RWPE1 (cell line): ENCODE results near the gene KL.

ENCODE experiments used
- CTCF ChIA-PET: fragments of 350-600 bp; sonication (Branson Sonifier 250); formaldehyde crosslinking; extraction: SDS; loops from one replicate; lab custom pipeline; 2021; lab: Yijun Ruan, JAX
- POLR2A ChIA-PET: fragments of 400-600 bp; formaldehyde crosslinking; extraction: SDS; loops from one replicate; lab custom pipeline; 2020; ENCODE audit warnings: antibody characterized with exemption; ENCODE audit not compliant: low non-redundant PET; lab: Yijun Ruan, JAX
- DNase-seq: peaks from one replicate; pipeline ENCODE4 v3.0.0; 2012; ENCODE audit warnings: low spot score
- H3K27ac ChIP-seq: fragments of 450-650 bp; 2 replicates; pipeline ENCODE4 v1.5.1; 2017
- TF ChIP-seq, protein P1 (sequence below): fragments of 450-650 bp; conservative IDR thresholded peaks from 2 replicates; pipeline ENCODE4 v1.5.1; 2017; ENCODE audit warnings: low read depth, mild to moderate bottlenecking

KL gene

DNA sequence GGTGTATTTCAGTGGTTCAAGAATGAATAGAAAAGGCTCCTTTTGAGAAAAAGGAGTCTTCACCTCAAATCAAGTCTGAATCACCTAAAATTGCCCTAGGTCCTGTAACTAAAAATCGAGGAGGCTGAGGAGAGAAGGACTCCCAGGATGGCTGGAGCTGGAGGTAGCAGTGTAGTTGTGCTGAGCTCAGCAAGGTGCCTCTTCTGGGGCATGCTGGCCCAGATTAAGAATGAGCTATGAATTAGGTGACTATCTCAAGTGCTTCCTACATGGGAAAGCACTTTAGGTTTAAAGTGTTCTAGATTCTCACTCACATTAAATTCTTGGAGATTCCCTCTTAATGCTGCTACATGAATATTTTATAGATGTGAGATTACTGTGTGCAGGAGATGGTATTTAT lies 28.8 kb upstream of the KL start:
- no peak for DNase-seq
- ChIA-PET CTCF (no interaction called here), POLR2A (no interaction called here)
- H3K27ac ChIP-seq: no peak overlapping the region
- TF ChIP-seq, protein P1, sequence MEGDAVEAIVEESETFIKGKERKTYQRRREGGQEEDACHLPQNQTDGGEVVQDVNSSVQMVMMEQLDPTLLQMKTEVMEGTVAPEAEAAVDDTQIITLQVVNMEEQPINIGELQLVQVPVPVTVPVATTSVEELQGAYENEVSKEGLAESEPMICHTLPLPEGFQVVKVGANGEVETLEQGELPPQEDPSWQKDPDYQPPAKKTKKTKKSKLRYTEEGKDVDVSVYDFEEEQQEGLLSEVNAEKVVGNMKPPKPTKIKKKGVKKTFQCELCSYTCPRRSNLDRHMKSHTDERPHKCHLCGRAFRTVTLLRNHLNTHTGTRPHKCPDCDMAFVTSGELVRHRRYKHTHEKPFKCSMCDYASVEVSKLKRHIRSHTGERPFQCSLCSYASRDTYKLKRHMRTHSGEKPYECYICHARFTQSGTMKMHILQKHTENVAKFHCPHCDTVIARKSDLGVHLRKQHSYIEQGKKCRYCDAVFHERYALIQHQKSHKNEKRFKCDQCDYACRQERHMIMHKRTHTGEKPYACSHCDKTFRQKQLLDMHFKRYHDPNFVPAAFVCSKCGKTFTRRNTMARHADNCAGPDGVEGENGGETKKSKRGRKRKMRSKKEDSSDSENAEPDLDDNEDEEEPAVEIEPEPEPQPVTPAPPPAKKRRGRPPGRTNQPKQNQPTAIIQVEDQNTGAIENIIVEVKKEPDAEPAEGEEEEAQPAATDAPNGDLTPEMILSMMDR: no peak

DNA sequence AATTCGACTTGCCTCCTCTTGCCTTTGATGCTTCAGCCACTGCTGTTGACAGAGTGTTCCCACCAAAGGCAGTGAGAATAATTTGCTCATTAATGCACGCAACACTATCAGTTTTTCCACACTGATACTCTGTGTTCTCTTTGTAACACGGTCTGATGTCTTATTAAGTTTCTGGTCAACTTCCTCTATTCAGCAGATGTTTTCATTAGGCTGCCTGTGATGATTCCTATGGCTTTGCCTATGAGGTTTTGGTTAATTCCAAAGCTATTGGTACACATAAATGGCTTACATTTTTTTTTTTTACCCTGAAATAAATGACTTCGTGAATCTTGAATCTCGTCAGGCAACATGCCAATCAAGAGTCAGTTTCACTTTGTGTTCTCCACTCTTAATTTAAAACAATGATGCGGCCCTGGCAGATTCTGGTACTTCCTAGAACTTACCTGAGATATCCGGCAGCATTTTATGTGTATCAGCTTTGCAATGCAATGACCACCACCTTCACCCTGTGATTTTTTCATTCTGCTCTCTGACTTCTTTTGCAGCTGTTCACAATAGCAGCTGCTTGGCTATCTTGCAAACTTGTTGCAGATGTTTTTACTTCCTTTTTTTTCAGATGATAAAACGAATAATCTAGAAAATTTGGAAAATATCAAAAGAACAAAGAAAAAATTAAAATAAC lies 27.5 kb upstream of the KL start:
- ChIA-PET POLR2A (no interaction called here), CTCF (no interaction called here)
- TF ChIP-seq, protein P1: no peak
- no peak for DNase-seq
- no peak overlapping the region for H3K27ac ChIP-seq

DNA sequence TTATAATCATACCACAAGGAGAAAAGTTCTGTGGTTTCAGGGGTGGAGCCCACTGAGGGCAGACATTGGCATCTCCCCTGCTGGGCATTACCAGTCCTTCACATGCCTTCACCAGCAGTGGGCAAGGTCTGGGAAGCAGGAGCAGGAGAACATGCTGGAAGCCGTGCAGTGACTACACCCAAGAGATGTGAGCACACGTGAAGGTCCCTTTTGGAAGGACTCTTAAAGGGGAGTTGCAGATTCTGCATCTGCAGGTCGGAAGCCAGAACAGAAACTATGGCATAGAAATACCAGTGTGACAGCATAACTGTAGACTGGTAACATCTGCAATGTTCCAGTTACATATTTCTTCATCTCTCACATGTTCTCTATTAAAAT lies 26.9 kb upstream of the KL start:
- no peak overlapping the region for H3K27ac ChIP-seq
- TF ChIP-seq, protein P1: no peak
- no peak for DNase-seq
- ChIA-PET POLR2A (no interaction called here), CTCF (no interaction called here)

DNA sequence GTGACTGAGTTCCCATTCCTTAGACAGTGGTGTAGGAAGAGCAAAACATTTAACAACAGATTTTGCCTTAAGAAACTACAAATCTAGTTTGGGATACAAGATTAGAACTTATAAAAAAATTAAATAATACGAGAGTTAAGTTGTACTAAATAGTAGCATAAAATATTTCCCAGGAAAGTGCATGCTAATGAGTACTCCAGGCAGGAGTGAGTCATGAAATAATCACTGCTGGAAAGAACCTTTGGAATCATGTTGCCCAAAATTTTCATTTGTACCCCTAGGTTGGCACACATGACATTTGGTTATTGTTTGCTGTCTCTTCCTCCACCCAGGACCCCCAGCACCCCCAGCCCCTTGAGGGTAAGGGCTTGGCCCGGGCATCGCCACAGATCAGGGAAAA lies 26.3 kb upstream of the KL start:
- no peak for DNase-seq
- TF ChIP-seq, protein P1: no peak
- POLR2A ChIA-PET: no interaction called here
- CTCF ChIA-PET: no interaction called here
- no peak overlapping the region for H3K27ac ChIP-seq

DNA sequence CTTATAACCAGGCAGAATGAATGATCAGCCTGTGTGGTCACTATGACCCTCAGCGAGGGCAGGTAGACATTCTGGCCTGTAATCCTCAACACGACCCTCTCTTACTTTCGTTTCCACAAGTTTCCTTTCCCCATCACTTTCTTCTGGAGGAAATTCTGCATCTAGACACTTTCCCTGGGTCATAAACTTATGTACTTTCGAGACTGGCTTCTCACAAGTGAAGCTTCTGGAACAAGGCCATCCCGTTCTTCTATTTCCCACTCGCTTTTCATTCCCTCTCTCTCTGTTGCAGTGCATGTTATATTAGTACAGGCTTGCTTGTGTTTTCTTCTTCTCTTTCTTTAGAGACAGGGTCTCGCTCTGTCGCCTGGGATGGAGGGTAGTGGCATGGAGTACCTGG lies 23.1 kb upstream of the KL start:
- CTCF ChIA-PET: interaction anchor here (0.7 kb wide), 1 partner anchor 14 kb away, joined by 4 read pairs; no protein-coding TSS in a partner anchor
- no peak for DNase-seq
- no peak overlapping the region for H3K27ac ChIP-seq
- TF ChIP-seq, protein P1: no peak
- POLR2A ChIA-PET: no interaction called here

DNA sequence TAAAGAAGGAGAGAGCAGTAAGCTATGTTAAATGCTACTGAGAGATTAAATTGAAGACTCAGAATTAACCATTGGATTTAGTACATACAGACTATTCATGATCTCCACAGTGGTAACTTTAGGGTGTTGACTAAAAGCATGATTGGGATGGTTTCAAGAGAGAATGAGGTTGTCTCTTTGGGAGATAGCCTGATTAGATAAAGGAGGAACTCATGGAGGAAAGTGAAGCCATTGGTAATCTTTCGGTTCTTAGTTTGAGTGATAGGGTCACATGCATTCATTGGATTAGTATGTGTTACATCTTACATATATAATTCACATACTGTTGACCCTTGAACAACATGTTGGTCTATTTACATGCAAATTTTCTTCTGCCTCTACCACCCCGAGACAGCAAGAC lies 18.8 kb upstream of the KL start:
- CTCF ChIA-PET: no interaction called here

More for the DNA sequence above, 18.8 kb upstream of the KL start:
- TF ChIP-seq, protein P1: no peak
- no peak overlapping the region for H3K27ac ChIP-seq
- POLR2A ChIA-PET: no interaction called here
- no peak for DNase-seq
